ENCODE results near the gene HLF. TPM values are rescaled to one million over a fixed set of nuclear protein-coding genes. Genes with fewer than 3 reads are reported as not detected.

The HLF gene
- total and polyA plus RNA-seq, 2 of the 4 experiments (the other 2 are of a cell fraction), result 0.18 TPM; not detected in 1

DNA sequence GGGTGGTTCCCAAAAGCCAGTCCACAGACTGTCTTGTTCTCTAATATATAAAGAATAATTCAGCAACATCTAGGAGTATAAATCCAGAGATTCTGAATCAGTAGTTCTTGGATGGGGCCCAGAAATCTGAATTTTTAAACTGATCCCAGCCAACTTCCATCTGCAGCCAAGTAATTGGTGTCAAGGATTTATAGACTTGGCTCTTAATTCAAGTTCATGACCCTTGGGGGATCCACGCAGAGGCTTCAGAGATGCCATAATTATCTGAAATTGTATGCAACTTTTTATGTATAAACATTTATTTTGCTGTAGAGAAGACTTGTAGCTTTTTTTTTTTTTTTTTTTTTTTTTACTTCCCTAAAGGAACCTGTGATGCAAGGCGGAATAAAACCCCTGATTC, 60.6 kb downstream of the HLF start:
- H3K9me3 ChIP-seq (ENCODE audit: control insufficient read depth, insufficient read depth, low read length), result no peaks in the 10 kb centered on the region; the same call in 1 of the 2 replicates
- H3K27me3 ChIP-seq (ENCODE audit: control insufficient read depth, insufficient read depth, low read length), result no peaks in the 10 kb centered on the region
- dilution Hi-C loops (cut with HindIII; ENCODE audit: low sequenced_read_pairs, unreplicated experiment) (no loop called here), intact Hi-C loops (cut with micrococcal nuclease) (no loop called here), in situ Hi-C loops (cut with MboI; ENCODE audit: low sequenced_read_pairs) (no loop called here)
- no CpG with 5 or more reads among the region's 2 CpGs for WGBS, 2 experiments (ENCODE audit: extremely low coverage in 2 of 2, insufficient read length in 1 of 2)
- H3K23ac ChIP-seq (ENCODE audit: low read depth, low read length), result no peak overlapping the region
- H3K4me3 ChIP-seq (ENCODE audit: insufficient read depth, low read depth, low read length), result no peak overlapping the region
- POLR2A ChIA-PET (ENCODE audit: unreplicated experiment), result interaction anchor here (0.5 kb wide), 1 partner anchor 13 kb away, joined by 3 read pairs; no protein-coding TSS in a partner anchor
- H2AK9ac ChIP-seq (replicated peaks; ENCODE audit: low read depth, low read length, poor library complexity), result no peak overlapping the region
- H3K27ac ChIP-seq (ENCODE audit: insufficient read depth, low read length), result no peak overlapping the region
- no peaks in the 10 kb centered on the region for H3K79me1 ChIP-seq (ENCODE audit: low read depth in 1 of 2, low read length in 2 of 2)
- no peak overlapping the region for H3K56ac ChIP-seq (ENCODE audit: extremely low read depth, insufficient read depth, low read length)
- H2AK5ac ChIP-seq (ENCODE audit: low read depth, low read length), result no peak overlapping the region
- H3K9me1 ChIP-seq (ENCODE audit: insufficient read depth, low read length), result no peaks in the 10 kb centered on the region; the same call in 1 of the 2 replicates
- H3K4me1 ChIP-seq (ENCODE audit: control insufficient read depth, insufficient read depth, low read length), result no peaks in the 10 kb centered on the region
- H3K14ac ChIP-seq (replicated peaks; ENCODE audit: low read depth, low read length), result no peak overlapping the region
- no peak for TF ChIP-seq BHLHE40 (IDR thresholded peaks at IDR 0.05; ENCODE audit: low read depth, low read length)
- CTCF ChIA-PET, result interaction anchor here (0.6 kb wide), 1 partner anchor 32 kb away, joined by 4 read pairs; no protein-coding TSS in a partner anchor
- no TSS peak for BruUV-seq (replicated peaks)
- ATAC-seq (ENCODE audit: low read depth) (no peak), DNase-seq (no peak)
- no peak overlapping the region for H2BK20ac ChIP-seq (ENCODE audit: low read depth, low read length)
- no peak overlapping the region for H2BK15ac ChIP-seq (ENCODE audit: low read depth, low read length)
- H2AFZ ChIP-seq (replicated peaks; ENCODE audit: low read length, poor library complexity), result no peak overlapping the region
- no peak overlapping the region for H3K18ac ChIP-seq (ENCODE audit: low read depth, low read length)
- no peak overlapping the region for H3K9ac ChIP-seq (ENCODE audit: low read depth, low read length)
- H3K4ac ChIP-seq (ENCODE audit: low read depth, low read length), result no peak overlapping the region
- H4K5ac ChIP-seq (ENCODE audit: low read depth, low read length), result no peak overlapping the region
- no peak overlapping the region for H4K91ac ChIP-seq (ENCODE audit: insufficient read depth, low read depth, low read length)
- no peak overlapping the region for H2BK5ac ChIP-seq (ENCODE audit: low read depth, low read length, poor library complexity, severe bottlenecking)
- H3K4me2 ChIP-seq (ENCODE audit: low read depth, low read length), result no peak overlapping the region
- H3K36me3 ChIP-seq (ENCODE audit: control insufficient read depth, insufficient read depth, low read length), result no peaks in the 10 kb centered on the region
- H4K8ac ChIP-seq (ENCODE audit: low read depth in 2 of 2, low read length in 2 of 2), result no peak overlapping the region
- H4K20me1 ChIP-seq (ENCODE audit: insufficient read depth, low read length), result no peaks in the 10 kb centered on the region
- no peak overlapping the region for H2BK120ac ChIP-seq (ENCODE audit: low read depth, low read length)

Data from IMR-90 (cell line).